HG02870 (cell line): ENCODE measurements around the gene RBM10.

ENCODE experiments used
- ATAC-seq: cut with Tn5 transposase; IDR thresholded peaks from one replicate; pipeline ENCODE4 v1.9.1; 2021; ENCODE audit warnings: mild to moderate bottlenecking, moderate library complexity; ENCODE audit not compliant: unreplicated experiment

Gene RBM10

GRCh38 chrX:47194194-47194787 lies 49.3 kb downstream of the RBM10 start:
- no peak for ATAC-seq

GRCh38 chrX:47196098-47196497 lies 51.1 kb downstream of the RBM10 start:
- no peak for ATAC-seq

- ATAC-seq: no peak
Observed at GRCh38 chrX:47197526-47197925, 52.5 kb downstream of the RBM10 start.

DNA sequence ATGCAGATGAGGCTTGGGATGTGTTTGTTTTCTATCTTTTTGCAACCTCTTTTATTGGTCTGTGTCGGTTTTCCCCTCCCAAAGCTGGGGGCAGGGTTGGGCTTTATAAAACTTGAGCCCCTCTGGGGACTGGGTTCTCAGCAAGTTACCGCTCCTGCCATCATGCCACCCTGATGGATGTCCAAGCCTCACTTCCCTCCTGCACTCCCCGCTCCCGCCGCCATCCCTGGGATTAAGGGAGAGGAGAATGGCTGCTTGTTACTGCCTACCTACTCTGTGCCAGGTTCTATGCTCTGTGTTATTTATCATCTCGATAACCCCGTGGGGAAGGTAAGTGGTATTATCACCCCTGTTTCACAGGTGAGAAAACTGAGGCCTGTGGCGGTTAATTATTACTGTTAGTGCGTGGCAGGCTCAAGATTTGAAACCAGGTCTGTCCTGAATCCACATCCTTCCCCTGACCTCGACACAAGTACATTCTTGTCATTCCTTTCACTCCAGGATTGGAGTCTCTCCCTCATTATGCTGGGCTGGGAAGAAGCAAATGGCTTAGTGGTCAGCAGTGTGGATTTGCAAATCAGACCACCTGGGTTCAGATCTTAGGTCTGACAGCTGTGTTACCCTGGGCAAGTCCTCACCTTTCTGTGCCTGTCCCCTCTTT lies 53.1 kb downstream of the RBM10 start:
- no peak for ATAC-seq

- no peak for ATAC-seq
Observed at GRCh38 chrX:47198687-47199080, 53.7 kb downstream of the RBM10 start.

DNA sequence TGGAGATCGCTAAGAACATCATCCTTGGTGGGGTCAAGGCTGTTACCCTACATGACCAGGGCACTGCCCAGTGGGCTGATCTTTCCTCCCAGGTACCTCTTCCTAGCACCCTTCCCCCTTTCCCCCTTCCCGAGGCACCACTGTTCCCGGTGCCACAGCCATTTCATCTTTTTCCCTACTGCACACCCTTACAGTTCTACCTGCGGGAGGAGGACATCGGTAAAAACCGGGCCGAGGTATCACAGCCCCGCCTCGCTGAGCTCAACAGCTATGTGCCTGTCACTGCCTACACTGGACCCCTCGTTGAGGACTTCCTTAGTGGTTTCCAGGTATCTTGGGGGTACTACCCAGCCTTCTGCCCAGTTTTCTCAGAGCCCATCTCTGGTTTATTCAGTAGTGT lies 54.3 kb downstream of the RBM10 start:
- ATAC-seq: no peak

GRCh38 chrX:47200385-47201150 lies 55.5 kb downstream of the RBM10 start:
- no peak for ATAC-seq

- ATAC-seq: no peak
Observed at GRCh38 chrX:47201345-47201944, 56.4 kb downstream of the RBM10 start.

DNA sequence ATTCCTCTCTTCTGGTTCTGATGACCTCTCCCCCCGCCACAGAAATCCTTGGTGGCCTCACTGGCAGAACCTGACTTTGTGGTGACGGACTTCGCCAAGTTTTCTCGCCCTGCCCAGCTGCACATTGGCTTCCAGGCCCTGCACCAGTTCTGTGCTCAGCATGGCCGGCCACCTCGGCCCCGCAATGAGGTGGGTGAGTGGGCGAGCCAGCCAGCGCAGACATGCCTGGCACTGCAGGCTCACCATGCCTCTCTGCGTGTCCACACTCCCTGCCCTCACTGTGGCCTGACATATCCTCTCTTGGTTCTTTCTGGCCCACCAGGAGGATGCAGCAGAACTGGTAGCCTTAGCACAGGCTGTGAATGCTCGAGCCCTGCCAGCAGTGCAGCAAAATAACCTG lies 57.3 kb downstream of the RBM10 start:
- ATAC-seq: no peak

DNA sequence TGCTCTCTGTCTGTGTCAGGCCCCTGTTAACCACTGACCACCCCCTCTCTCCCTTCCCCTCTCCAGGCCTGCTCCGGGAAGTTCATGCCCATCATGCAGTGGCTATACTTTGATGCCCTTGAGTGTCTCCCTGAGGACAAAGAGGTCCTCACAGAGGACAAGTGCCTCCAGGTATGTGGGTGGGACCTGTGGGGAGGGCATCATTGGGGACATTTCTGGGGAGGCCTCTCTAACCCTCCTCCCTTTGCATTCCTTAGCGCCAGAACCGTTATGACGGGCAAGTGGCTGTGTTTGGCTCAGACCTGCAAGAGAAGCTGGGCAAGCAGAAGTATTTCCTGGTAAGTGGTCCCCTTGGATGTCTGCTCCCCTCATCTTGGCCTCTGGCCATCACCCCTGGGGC lies 57.9 kb downstream of the RBM10 start:
- ATAC-seq: no peak

- ATAC-seq: no peak
Observed at GRCh38 chrX:47204970-47205369, 59.9 kb downstream of the RBM10 start.

DNA sequence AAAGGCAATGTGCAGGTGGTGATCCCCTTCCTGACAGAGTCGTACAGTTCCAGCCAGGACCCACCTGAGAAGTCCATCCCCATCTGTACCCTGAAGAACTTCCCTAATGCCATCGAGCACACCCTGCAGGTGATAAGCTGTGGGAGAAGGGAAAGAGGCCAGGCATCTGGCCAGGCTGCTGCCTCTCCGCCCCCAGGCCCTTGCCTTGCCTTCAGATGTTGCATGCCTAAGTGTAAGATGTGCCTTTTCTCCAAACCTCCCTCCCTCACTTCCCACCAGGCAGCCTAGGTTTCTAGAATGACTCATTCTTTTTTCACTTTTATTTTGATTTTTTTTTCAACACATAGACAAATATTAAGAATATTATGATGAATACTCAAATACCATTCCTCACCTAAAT lies 61.3 kb downstream of the RBM10 start:
- no peak for ATAC-seq

GRCh38 chrX:47208108-47208507 lies 63.1 kb downstream of the RBM10 start:
- no peak for ATAC-seq

DNA sequence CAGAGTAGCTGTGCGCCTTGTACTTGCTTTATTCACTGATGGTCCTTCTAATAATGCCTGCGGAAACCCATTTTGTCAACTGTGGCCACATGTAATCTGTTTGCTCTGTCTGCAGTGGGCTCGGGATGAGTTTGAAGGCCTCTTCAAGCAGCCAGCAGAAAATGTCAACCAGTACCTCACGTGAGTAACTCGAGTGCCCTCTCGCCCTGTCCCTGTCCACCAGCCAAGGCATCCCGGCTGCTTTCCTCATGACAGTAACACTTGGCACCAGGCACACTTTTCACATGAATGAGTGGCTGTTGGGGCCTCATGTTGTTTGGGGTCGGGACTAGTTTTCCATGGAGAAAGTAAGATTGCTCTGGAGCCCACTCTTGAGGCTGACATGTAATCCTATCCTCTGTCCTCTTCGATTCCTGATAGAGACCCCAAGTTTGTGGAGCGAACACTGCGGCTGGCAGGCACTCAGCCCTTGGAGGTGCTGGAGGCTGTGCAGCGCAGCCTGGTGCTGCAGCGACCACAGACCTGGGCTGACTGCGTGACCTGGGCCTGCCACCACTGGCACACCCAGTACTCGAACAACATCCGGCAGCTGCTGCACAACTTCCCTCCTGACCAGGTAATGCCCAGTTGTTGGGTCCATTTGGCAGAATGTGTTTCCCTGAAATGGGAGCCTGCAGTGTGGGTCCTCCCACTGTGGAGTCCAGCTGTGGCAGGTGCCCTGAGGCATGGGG lies 64.7 kb downstream of the RBM10 start:
- ATAC-seq: no peak

DNA sequence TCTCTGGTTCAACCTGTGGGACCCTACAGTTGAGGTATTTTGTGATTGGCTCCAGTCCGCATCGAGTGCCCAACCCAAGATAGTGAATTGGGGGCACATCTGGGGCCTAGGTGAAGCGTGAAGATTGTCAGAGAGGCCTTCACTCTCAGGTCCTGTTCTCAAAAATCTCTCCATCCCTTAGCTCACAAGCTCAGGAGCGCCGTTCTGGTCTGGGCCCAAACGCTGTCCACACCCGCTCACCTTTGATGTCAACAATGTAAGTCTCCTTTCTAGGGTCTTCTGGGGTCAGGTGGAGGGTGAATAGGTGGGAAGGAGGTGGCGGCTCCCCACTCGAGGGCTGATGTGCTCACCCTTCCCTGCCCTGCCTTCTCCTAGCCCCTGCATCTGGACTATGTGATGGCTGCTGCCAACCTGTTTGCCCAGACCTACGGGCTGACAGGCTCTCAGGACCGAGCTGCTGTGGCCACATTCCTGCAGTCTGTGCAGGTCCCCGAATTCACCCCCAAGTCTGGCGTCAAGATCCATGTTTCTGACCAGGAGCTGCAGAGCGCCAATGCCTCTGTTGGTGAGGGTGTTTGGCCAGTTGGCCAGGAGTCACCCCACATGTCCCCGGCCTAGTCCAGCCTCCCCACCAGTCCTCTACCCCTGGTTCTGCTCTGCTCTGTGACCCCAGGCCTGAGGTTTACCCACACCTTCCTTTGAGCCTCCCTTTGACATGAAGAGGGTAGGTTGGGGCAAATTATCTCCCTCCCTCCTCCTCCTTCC lies 65.8 kb downstream of the RBM10 start:
- no peak for ATAC-seq

DNA sequence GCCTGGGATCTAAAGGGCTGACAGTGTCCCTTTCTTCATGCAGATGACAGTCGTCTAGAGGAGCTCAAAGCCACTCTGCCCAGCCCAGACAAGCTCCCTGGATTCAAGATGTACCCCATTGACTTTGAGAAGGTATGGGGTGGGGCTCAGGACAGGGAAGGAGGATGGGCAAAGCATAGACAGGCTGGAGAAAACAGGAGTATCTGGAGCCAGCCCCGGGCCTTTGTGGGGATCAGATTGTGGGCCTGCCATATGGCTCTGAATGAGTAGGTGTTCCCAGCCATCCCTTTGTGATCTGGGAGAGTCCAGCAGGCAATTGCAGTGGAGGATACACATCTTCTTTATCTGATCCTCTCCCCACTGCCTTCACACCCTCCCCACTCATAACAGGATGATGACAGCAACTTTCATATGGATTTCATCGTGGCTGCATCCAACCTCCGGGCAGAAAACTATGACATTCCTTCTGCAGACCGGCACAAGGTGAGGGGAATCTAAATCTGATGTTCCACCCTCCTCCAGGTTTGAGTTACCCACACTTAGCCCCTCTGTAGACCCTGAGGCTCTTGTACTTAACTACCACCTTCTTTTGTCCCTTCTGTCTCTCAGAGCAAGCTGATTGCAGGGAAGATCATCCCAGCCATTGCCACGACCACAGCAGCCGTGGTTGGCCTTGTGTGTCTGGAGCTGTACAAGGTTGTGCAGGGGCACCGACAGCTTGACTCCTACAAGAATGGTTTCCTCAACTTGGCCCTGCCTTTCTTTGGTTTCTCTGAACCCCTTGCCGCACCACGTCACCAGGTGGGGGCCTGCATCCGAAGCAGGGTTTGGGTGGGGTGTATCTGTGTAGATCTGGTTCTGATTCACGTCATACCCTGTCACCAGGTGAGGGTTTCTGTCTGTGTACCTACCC lies 67.6 kb downstream of the RBM10 start:
- ATAC-seq: no peak

- no peak for ATAC-seq
Observed at GRCh38 chrX:47214435-47215077, 69.5 kb downstream of the RBM10 start.

DNA sequence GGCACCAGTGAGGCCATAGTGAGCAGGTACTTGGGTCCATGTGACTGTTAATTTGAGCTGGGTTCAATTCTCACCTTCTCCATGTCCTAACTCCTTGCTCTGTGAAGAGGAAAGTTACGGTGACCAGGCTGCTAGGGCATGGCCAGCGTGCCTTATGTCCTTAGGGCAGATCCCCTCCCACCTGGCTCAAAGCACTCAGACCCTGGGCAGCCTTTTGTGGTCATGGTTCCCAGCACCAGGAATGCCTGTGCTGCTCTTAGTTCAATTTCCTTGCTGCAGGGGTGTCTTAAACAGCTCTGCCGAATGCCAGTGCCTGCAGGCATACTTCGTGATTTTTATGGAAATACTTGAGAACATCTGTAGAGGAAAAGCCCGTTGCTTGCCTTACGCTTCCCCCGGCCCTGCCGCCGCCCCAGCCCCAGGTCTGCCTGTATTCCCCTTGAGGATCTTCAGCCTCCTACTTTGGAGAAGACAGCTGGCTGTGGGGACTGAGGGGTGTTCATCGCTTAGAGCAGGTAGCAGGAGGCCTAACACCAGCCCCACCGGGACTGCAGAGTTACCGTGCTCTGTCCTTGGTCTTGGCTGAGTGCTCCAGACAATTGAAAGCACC lies 70.4 kb downstream of the RBM10 start:
- ATAC-seq: no peak
